Suprapubic skin (tissue), 4 donors: ENCODE results near the gene PIGS. TPM values are rescaled to one million over a fixed set of nuclear protein-coding genes. Genes with fewer than 3 reads are reported as not detected.

Source experiments
- DNase-seq, 2 donors: peaks; one replicate each; pipeline ENCODE4 v3.0.0-alpha.2; 2019; ENCODE audit warnings: low spot score in 2 of 2
- H3K27ac ChIP-seq: fragments of 200-600 bp; sonication (generic); one replicate; pipeline ENCODE4 v1.5.1; 2019
- H3K27me3 ChIP-seq: fragments of 200-600 bp; sonication (generic); one replicate; pipeline ENCODE4 v1.5.1; 2019
- H3K36me3 ChIP-seq: fragments of 200-600 bp; sonication (generic); one replicate; pipeline ENCODE4 v1.5.1; 2019
- H3K4me1 ChIP-seq: fragments of 200-600 bp; sonication (generic); one replicate; pipeline ENCODE4 v1.5.1; 2019
- H3K4me3 ChIP-seq: fragments of 200-600 bp; sonication (generic); one replicate; pipeline ENCODE4 v1.5.1; 2019; ENCODE audit warnings: mild to moderate bottlenecking
- H3K9me3 ChIP-seq: fragments of 200-600 bp; sonication (generic); one replicate; pipeline ENCODE4 v1.5.1; 2019
- EP300 ChIP-seq: sonication (generic); formaldehyde crosslinking; IDR thresholded peaks from one replicate; pipeline ENCODE4 v1.6.1; 2017; ENCODE audit warnings: antibody characterized with exemption
- POLR2A ChIP-seq, 2 donors: fragments of 450-650 bp; IDR thresholded peaks; one replicate each; pipeline ENCODE4 v1.6.1; 2017; ENCODE audit warnings: antibody characterized with exemption in 2 of 2, mild to moderate bottlenecking in 2 of 2, moderate library complexity in 2 of 2
- POLR2AphosphoS5 ChIP-seq, 3 donors: sonication (generic); formaldehyde crosslinking; IDR thresholded peaks; one replicate each; pipeline ENCODE4 v1.6.1; 2017; ENCODE audit warnings: antibody characterized with exemption in 3 of 3
- WGBS: methylation state at CpG from one replicate; pipeline ENCODE4 v1.1.5; 2018; 5-methylcytosine and 5-hydroxymethylcytosine counted together
- total RNA-seq, 4 donors: library from RNA; depleted of rRNA; stranded (reverse); fragments of >200 nt; gene quantifications; one replicate each; pipeline ENCODE4 v1.1.0, GENCODE V29; 2016
- TF ChIP-seq, protein P1 (sequence below), 2 donors: fragments of 200-600 bp in 1 of 2; fragments of 450-650 bp in 1 of 2; sonication (generic) in 1 of 2; IDR thresholded peaks; one replicate each; pipeline ENCODE4 v1.5.1; 2016 to 2019; ENCODE audit warnings: antibody characterized with exemption in 2 of 2, mild to moderate bottlenecking in 1 of 2, moderate library complexity in 1 of 2

The PIGS gene
- total RNA-seq, 4 donors from 2014 or later = 38.1 to 76.4 (median 59.2) TPM

DNA sequence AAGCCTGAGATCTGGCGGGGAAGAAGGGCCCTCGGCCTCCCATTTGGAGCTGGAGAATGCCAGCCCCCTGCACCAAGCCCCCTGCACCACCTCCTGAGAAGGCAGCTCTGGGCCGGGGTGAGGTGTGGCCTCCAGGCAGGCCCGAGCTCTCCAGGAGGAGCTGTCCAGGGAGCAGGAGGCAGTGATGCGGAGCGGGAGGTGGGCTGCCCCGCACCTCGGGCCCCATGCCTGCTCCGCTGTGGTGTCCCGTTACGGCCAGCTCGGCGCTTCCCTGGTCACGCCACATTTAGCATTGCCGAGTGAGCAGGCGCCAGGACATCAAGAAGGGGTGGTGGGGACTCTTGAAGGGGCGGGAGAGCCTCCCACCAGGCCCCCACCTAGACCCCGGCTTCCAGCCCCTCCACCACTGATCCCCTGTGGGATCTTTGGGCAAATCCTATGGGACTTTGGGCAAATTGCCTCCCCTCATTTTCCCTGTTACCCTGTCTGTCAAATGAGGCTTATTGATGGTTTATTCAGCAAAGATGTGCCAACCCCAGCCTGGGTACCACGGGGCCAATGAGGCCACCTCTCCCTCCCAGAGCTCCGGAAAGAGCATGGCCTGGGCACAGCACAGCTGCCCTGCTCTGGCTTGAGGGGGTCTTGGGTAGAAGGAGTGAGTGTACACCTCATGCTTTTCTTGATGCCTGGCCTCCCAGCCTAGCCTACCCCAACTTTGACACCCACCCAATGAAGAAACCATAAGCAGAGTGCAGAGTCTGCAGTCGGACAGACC lies 49.8 kb downstream of the PIGS start:
- 57% methylated on average over 8 of the region's 21 CpGs for WGBS
- no peak for DNase-seq
- Histone ChIP-seq H3K36me3 (no peaks in the 10 kb centered on the region), H3K27ac (no peak overlapping the region), H3K4me1 (peaks cover 22% of the 10 kb centered on the region), H3K9me3 (no peaks in the 10 kb centered on the region), H3K27me3 (no peaks in the 10 kb centered on the region), H3K4me3 (no peak overlapping the region)
- TF ChIP-seq POLR2AphosphoS5 (IDR thresholded peaks at IDR 0.05) (no peak), EP300 (no peak), POLR2A (IDR thresholded peaks at IDR 0.05) (no peak)
- TF ChIP-seq, protein P1, sequence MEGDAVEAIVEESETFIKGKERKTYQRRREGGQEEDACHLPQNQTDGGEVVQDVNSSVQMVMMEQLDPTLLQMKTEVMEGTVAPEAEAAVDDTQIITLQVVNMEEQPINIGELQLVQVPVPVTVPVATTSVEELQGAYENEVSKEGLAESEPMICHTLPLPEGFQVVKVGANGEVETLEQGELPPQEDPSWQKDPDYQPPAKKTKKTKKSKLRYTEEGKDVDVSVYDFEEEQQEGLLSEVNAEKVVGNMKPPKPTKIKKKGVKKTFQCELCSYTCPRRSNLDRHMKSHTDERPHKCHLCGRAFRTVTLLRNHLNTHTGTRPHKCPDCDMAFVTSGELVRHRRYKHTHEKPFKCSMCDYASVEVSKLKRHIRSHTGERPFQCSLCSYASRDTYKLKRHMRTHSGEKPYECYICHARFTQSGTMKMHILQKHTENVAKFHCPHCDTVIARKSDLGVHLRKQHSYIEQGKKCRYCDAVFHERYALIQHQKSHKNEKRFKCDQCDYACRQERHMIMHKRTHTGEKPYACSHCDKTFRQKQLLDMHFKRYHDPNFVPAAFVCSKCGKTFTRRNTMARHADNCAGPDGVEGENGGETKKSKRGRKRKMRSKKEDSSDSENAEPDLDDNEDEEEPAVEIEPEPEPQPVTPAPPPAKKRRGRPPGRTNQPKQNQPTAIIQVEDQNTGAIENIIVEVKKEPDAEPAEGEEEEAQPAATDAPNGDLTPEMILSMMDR (IDR thresholded peaks at IDR 0.05) = no peak

DNA sequence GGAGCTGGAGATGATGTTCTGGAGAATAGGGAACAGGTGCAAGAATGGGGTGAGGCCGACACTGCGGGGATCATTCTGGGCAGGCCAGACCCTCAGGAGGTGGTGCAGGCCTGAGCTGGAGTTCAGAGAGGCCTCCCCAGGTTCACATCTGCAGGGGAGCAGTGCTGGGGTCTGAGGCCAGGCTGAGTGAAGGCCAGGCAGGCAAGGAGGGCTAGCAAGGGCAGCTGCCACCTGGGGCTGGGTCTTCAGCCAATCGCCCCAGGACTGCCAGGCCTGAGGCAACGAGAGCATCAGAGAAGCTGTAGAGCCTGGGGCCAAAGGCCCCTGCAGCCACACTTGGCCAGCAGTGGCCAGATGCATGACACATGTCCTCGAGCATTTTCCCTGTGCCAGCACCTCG lies 50.6 kb downstream of the PIGS start:
- Histone ChIP-seq H3K4me1 (peaks cover 14% of the 10 kb centered on the region), H3K9me3 (no peaks in the 10 kb centered on the region), H3K27ac (no peak overlapping the region), H3K27me3 (no peaks in the 10 kb centered on the region), H3K36me3 (no peaks in the 10 kb centered on the region), H3K4me3 (no peak overlapping the region)
- TF ChIP-seq POLR2A (IDR thresholded peaks at IDR 0.05) (no peak), POLR2AphosphoS5 (IDR thresholded peaks at IDR 0.05) (no peak), EP300 (no peak)
- TF ChIP-seq, protein P1 (IDR thresholded peaks at IDR 0.05) = no peak
- DNase-seq = no peak
- 69% methylated on average over 6 of the region's 6 CpGs for WGBS

DNA sequence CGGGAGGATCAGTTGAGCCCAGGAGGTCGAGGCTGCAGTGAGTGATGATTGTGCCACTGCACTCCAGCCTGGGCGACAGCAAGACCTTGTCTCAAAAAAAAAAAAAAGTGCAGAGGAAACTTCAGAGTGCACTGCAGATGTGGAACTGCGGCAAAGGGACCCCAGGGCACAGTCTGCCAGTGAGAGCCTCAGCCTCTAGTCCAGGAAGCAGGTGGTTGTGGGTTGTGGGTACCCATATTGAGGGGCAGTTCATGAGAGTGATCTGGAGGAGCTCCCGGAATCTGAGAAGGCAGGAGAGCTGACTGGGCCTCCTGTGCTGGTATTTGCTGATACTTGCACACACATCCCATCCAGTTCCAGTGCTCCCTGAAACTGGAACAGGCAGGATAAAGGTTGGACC lies 52.1 kb downstream of the PIGS start:
- H3K4me1 ChIP-seq = peaks cover 6% of the 10 kb centered on the region
- H3K27me3 ChIP-seq = peaks cover 4% of the 10 kb centered on the region
- H3K27ac ChIP-seq = no peak overlapping the region
- WGBS = 63% methylated on average over 5 of the region's 5 CpGs
- no peak overlapping the region for H3K4me3 ChIP-seq
- H3K36me3 ChIP-seq = no peaks in the 10 kb centered on the region
- H3K9me3 ChIP-seq = no peaks in the 10 kb centered on the region
- DNase-seq = no peak
- TF ChIP-seq, protein P1 (IDR thresholded peaks at IDR 0.05) = no peak
- TF ChIP-seq EP300 (no peak), POLR2AphosphoS5 (IDR thresholded peaks at IDR 0.05) (no peak), POLR2A (IDR thresholded peaks at IDR 0.05) (no peak)

DNA sequence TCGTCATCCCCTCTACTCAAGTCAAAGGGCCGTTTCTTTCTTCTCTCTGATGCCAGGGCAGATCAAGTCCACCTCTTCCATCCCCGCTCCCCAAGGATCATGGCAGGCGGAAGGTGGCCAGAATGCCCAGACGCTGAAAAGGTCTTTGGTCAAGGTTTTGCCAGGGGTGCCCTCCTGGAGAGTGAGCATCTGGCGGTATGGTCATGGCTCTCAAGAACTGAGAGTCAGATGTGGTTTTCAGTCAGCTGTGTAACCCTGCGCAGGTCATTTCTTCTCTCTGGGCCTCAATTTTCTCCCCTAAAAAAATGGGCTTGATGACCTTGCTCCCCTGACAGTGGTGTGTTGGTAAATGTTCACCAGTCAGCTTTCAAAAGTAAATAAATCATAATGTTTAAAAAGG lies 52.7 kb downstream of the PIGS start:
- H3K27ac ChIP-seq = no peak overlapping the region
- peaks cover 6% of the 10 kb centered on the region for H3K27me3 ChIP-seq
- 89% methylated on average over 7 of the region's 7 CpGs for WGBS
- no peak overlapping the region for H3K4me3 ChIP-seq
- no peak for DNase-seq
- H3K9me3 ChIP-seq = no peaks in the 10 kb centered on the region
- TF ChIP-seq, protein P1 (IDR thresholded peaks at IDR 0.05) = no peak
- TF ChIP-seq EP300 = no peak
- TF ChIP-seq POLR2AphosphoS5 (IDR thresholded peaks at IDR 0.05) = no peak
- TF ChIP-seq POLR2A (IDR thresholded peaks at IDR 0.05) = no peak
- H3K36me3 ChIP-seq = no peaks in the 10 kb centered on the region
- H3K4me1 ChIP-seq = peaks cover 13% of the 10 kb centered on the region

DNA sequence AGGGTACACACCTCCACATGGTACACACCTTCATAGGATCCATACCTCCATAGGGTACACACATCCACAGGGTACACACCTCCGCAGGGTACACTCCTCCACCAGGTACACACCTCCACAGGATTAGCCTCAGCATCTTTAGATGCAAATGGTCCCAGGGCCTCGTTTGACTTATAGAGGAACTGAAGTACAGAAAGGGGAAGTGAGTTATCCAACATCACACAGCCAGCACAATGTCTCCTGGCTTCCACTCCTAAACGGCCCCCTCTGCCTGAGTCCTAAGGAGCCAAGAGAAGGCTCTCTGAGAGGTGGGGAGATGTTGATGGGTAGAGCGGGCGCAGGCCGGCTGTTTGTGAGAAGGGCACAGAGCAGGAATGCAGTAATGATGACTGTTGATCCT lies 53.2 kb downstream of the PIGS start:
- Histone ChIP-seq H3K4me1 (peaks cover 15% of the 10 kb centered on the region), H3K4me3 (no peak overlapping the region), H3K9me3 (no peaks in the 10 kb centered on the region), H3K36me3 (no peaks in the 10 kb centered on the region), H3K27me3 (peaks cover 6% of the 10 kb centered on the region), H3K27ac (no peak overlapping the region)
- no peak for DNase-seq
- TF ChIP-seq POLR2A (IDR thresholded peaks at IDR 0.05) (no peak), EP300 (no peak), POLR2AphosphoS5 (IDR thresholded peaks at IDR 0.05) (no peak)
- TF ChIP-seq, protein P1 (IDR thresholded peaks at IDR 0.05) = no peak
- 67% methylated on average over 6 of the region's 6 CpGs for WGBS
